HCT116 (cell line): Measurements from ENCODE around the gene ITPK1. TPM values are rescaled to one million over a fixed set of nuclear protein-coding genes. Genes with fewer than 3 reads are reported as not detected.

Experiments used
- ATAC-seq: fragments of 200-7000 bp; cut with Tn5 transposase; 2 replicates; pipeline ENCODE4 v1.9.1; 2020; ENCODE audit warnings: mild to moderate bottlenecking, moderate library complexity
- BruUV-seq: library from RNA; stranded (reverse); fragments of 400-500 nt; replicated peaks from 2 replicates; lab custom pipeline; 2021; lab: Mats Ljungman, UMichigan
- CTCF ChIA-PET: fragments of 300-600 bp; sonication (Branson Sonifier 250); formaldehyde crosslinking; loops from one replicate; lab custom pipeline; 2021; ENCODE audit warnings: antibody characterized with exemption; lab: Charles Lee
- POLR2A ChIA-PET: fragments of 300-600, 350-600 bp; sonication (Branson Sonifier 250); formaldehyde crosslinking; loops from one replicate; lab custom pipeline; 2021; ENCODE audit warnings: antibody characterized with exemption; lab: Charles Lee
- RAD21 ChIA-PET, 2 experiments: fragments of 300-600 bp; sonication (Branson Sonifier 250); formaldehyde crosslinking; loops; one replicate each; lab custom pipeline; 2023; ENCODE audit warnings: low total read pairs in 2 of 2; ENCODE audit not compliant: uncharacterized antibody in 2 of 2, unreplicated experiment in 2 of 2, low non-redundant PET in 1 of 2; lab: Charles Lee
- DNase-seq: peaks from one replicate; pipeline ENCODE4 v3.0.0-alpha.2; 2010; ENCODE audit warnings: low read depth, low spot score
- H2AFZ ChIP-seq: fragments of 200-600 bp; shearing (Covaris generic), sonication (generic); 2 replicates; pipeline ENCODE4 v1.6.1; 2017; ENCODE audit warnings: low read depth, mixed run types, mixed read lengths, antibody characterized with exemption, low read length; ENCODE audit not compliant: poor library complexity, severe bottlenecking
- H3K27ac ChIP-seq: 2 replicates; pipeline ENCODE4 v1.5.1; 2012; ENCODE audit warnings: low read depth, low read length
- H3K27me3 ChIP-seq: fragments of 200-600 bp; sonication (generic); 2 replicates; pipeline ENCODE4 v1.6.1; 2016; ENCODE audit warnings: mixed run types, low read length, mixed read lengths; ENCODE audit not compliant: insufficient read depth
- H3K36me3 ChIP-seq, 2 experiments: fragments of 200-500 bp in 1 of 2; fragments of 200-600 bp in 1 of 2; sonication (Bioruptor generic) in 1 of 2; sonication (generic) in 1 of 2; 2 replicates each; pipeline versions ENCODE4 v1.5.1 to v1.6.1; 2014 to 2016; ENCODE audit warnings: low read length in 2 of 2, inconsistent platforms in 1 of 2, mixed read lengths in 1 of 2, mixed run types in 1 of 2; ENCODE audit not compliant: insufficient read depth in 2 of 2, control insufficient read depth in 1 of 2
- H3K4me1 ChIP-seq, 2 experiments: fragments of 200-600 bp in 1 of 2; sonication (generic) in 1 of 2; 2 replicates each; pipeline versions ENCODE4 v1.5.1 to v1.6.1; 2012 to 2017; ENCODE audit warnings: low read length in 2 of 2, inconsistent platforms in 1 of 2, mild to moderate bottlenecking in 1 of 2, mixed read lengths in 1 of 2, mixed run types in 1 of 2, moderate library complexity in 1 of 2; ENCODE audit not compliant: insufficient read depth in 2 of 2, control insufficient read depth in 1 of 2
- H3K4me2 ChIP-seq: fragments of 200-600 bp; sonication (generic); 2 replicates; pipeline ENCODE4 v1.6.1; 2017; ENCODE audit warnings: mixed run types, low read length, mixed read lengths
- H3K4me3 ChIP-seq, 2 experiments: fragments of 200-600 bp in 1 of 2; sonication (generic) in 1 of 2; replicated peaks in 1 of 2; 2 replicates each; pipeline ENCODE4 v1.5.1; 2011 to 2016; ENCODE audit warnings: low read length in 2 of 2, control low read depth in 1 of 2, low read depth in 1 of 2, mild to moderate bottlenecking in 1 of 2, mixed read lengths in 1 of 2, mixed run types in 1 of 2
- H3K79me2 ChIP-seq: fragments of 200-600 bp; sonication (generic); 2 replicates; pipeline ENCODE4 v1.6.1; 2017; ENCODE audit warnings: mild to moderate bottlenecking, mixed run types, low read length, moderate library complexity, mixed read lengths; ENCODE audit not compliant: insufficient read depth
- H3K9ac ChIP-seq: fragments of 200-600 bp; sonication (generic); 2 replicates; pipeline ENCODE4 v1.6.1; 2016; ENCODE audit warnings: low read length, mixed read lengths
- H3K9me2 ChIP-seq: fragments of 200-600 bp; sonication (generic), shearing (Covaris generic); 2 replicates; pipeline ENCODE4 v1.6.1; 2017; ENCODE audit warnings: mixed run types, mild to moderate bottlenecking, moderate library complexity; ENCODE audit not compliant: insufficient read depth
- H3K9me3 ChIP-seq, 2 experiments: fragments of 200-500 bp in 1 of 2; fragments of 200-600 bp in 1 of 2; sonication (Bioruptor generic) in 1 of 2; sonication (generic) in 1 of 2; 2 replicates each; pipeline ENCODE4 v1.6.1; 2014 to 2017; ENCODE audit warnings: low read length in 2 of 2, mixed read lengths in 2 of 2, inconsistent platforms in 1 of 2, low read depth in 1 of 2, mild to moderate bottlenecking in 1 of 2, mixed run types in 1 of 2, moderate library complexity in 1 of 2; ENCODE audit not compliant: control insufficient read depth in 1 of 2, insufficient read depth in 1 of 2
- H4K20me1 ChIP-seq: fragments of 200-600 bp; sonication (generic), shearing (Covaris generic); 2 replicates; pipeline ENCODE4 v1.6.1; 2017; ENCODE audit warnings: mixed run types, mild to moderate bottlenecking, moderate library complexity; ENCODE audit not compliant: insufficient read depth
- EGR1 ChIP-seq: IDR thresholded peaks from 2 replicates; pipeline ENCODE4 v1.6.1; 2012; ENCODE audit warnings: low read depth
- ELF1 ChIP-seq: IDR thresholded peaks from 2 replicates; pipeline ENCODE4 v1.6.1; 2012; ENCODE audit warnings: low read depth, borderline replicate concordance
- EZH2 ChIP-seq: fragments of 200-600 bp; sonication (generic); IDR thresholded peaks from 2 replicates; pipeline ENCODE4 v1.6.1; 2017; ENCODE audit warnings: antibody characterized with exemption, mixed run types
- EZH2phosphoT487 ChIP-seq: fragments of 200-600 bp; IDR thresholded peaks from 2 replicates; pipeline ENCODE4 v1.6.1; 2018; ENCODE audit warnings: antibody characterized with exemption, borderline replicate concordance
- FOSL1 ChIP-seq: IDR thresholded peaks from 2 replicates; pipeline ENCODE4 v1.6.1; 2012; ENCODE audit warnings: low read depth
- JUND ChIP-seq: IDR thresholded peaks from 2 replicates; pipeline ENCODE4 v1.6.1; 2012
- POLR2A ChIP-seq: IDR thresholded peaks from 2 replicates; pipeline ENCODE4 v1.7.0; 2011; ENCODE audit warnings: borderline replicate concordance; ENCODE audit not compliant: insufficient read depth, insufficient read length; ENCODE audit errors: extremely low read depth
- POLR2AphosphoS5 ChIP-seq: IDR thresholded peaks from 2 replicates; pipeline ENCODE4 v1.6.1; 2011; ENCODE audit warnings: mild to moderate bottlenecking, low read depth, low read length, moderate library complexity
- RAD21 ChIP-seq: IDR thresholded peaks from 2 replicates; pipeline ENCODE4 v1.6.1; 2012; ENCODE audit warnings: low read depth, mild to moderate bottlenecking
- SIN3A ChIP-seq: IDR thresholded peaks from 2 replicates; pipeline ENCODE4 v1.6.1; 2012; ENCODE audit warnings: low read depth
- SP1 ChIP-seq: IDR thresholded peaks from 2 replicates; pipeline ENCODE4 v1.6.1; 2012; ENCODE audit warnings: low read depth
- SRF ChIP-seq: IDR thresholded peaks from 2 replicates; pipeline ENCODE4 v1.6.1; 2012; ENCODE audit warnings: low read depth
- TCF7L2 ChIP-seq: IDR thresholded peaks from 2 replicates; pipeline ENCODE4 v1.7.0; 2011; ENCODE audit warnings: borderline replicate concordance, inconsistent platforms; ENCODE audit not compliant: insufficient read depth, insufficient read length; ENCODE audit errors: extremely low read depth
- ZNF274 ChIP-seq: fragments of 200-500 bp; sonication (Bioruptor generic); IDR thresholded peaks from 2 replicates; pipeline ENCODE4 v1.6.1; 2014; ENCODE audit warnings: mild to moderate bottlenecking, low read depth, low read length, inconsistent platforms
- intact Hi-C: fragments of 100-400 bp; cut with micrococcal nuclease; formaldehyde crosslinking; loops from 2 replicates; pipeline ENCODE4 v1.10.0; 2022
- total RNA-seq: library from RNA; stranded (reverse); gene quantifications from one replicate; pipeline ENCODE4 v1.2.1, GENCODE V29; 2021; ENCODE audit not compliant: unreplicated experiment
- TF ChIP-seq, protein P1 (sequence below): IDR thresholded peaks from 2 replicates; pipeline ENCODE4 v1.6.1; 2012
- TF ChIP-seq, protein P2 (sequence below), 3 experiments: fragments of 200-600 bp in 1 of 3; sonication (generic) in 1 of 3; IDR thresholded peaks in 2 of 3; conservative IDR thresholded peaks in 1 of 3; 2 replicates each; pipeline ENCODE4 v1.5.1; 2012 to 2017; ENCODE audit warnings: low read depth in 2 of 3, low read length in 2 of 3, antibody characterized with exemption in 1 of 3, borderline replicate concordance in 1 of 3, control low read depth in 1 of 3, mild to moderate bottlenecking in 1 of 3, mixed read lengths in 1 of 3, mixed run types in 1 of 3, moderate library complexity in 1 of 3; ENCODE audit not compliant: insufficient read depth in 1 of 3
- TF ChIP-seq, protein P3 (sequence below): IDR thresholded peaks from 2 replicates; pipeline ENCODE4 v1.6.1; 2012; ENCODE audit warnings: low read depth

ITPK1 gene
- total RNA-seq, 1 experiment from 2014 or later = 70.2 TPM

DNA sequence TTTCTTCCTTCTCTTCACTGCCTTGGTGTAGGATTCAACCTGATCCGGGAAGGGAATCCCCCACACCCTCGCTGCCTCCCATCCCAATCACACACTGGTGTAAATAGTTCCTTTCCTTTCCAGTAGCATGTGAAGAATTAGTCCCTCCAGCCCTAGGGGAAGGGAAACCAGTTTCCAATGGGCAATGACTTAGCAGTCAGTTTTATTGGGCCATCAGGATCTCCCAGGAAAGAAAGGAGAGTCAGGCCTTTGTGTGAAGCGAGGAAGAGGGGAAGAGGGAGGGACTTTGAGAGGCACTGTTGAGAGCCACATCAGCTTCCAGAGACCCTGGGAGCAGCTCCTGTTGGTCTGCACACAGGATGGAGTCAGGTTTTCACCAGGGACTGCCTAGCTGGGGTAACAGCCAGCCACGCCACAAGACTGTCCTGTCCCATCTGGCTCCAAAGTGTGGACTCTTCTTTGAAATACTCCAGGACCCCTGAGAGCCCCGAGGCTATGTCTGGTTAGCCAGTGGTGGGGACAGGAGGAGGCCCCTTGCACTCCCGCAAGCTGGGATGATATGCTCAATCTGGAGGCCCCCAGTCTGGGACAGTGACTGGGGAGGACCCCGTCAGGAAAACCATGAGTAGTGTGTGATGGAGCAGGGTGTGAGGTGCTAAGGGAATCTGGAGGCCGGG, 41.1 kb upstream of the ITPK1 start:
- CTCF ChIA-PET = interaction anchor here (0.7 to 1.0 kb wide), 2 partner anchors 24 to 980 kb away, joined by 3 read pairs; no protein-coding TSS in a partner anchor
- ATAC-seq (no peak), DNase-seq (no peak)
- no TSS peak for BruUV-seq
- Histone ChIP-seq H2AFZ (no peak overlapping the region), H3K27me3 (no peaks in the 10 kb centered on the region), H3K4me2 (no peak overlapping the region), H3K9me2 (no peaks in the 10 kb centered on the region), H3K9ac (no peak overlapping the region), H3K27ac (no peak overlapping the region), H3K4me1 (peaks cover 0 to 8% of the 10 kb centered on the region in 2 experiments; a peak in 2 of 4 replicates), H3K9me3 (no peaks in the 10 kb centered on the region), H4K20me1 (no peaks in the 10 kb centered on the region), H3K4me3 (no peak overlapping the region), H3K36me3 (no peaks in the 10 kb centered on the region), H3K79me2 (no peaks in the 10 kb centered on the region)
- intact Hi-C loops = no loop called here
- POLR2A ChIA-PET = no interaction called here
- RAD21 ChIA-PET = no interaction called here
- TF ChIP-seq SRF (no peak), TCF7L2 (no peak), POLR2A (no peak), RAD21 (no peak), ZNF274 (no peak), SP1 (no peak), FOSL1 (no peak), ELF1 (no peak), SIN3A (no peak), JUND (no peak), EZH2phosphoT487 (no peak), EZH2 (no peak), POLR2AphosphoS5 (no peak), EGR1 (no peak)
- TF ChIP-seq, protein P1, sequence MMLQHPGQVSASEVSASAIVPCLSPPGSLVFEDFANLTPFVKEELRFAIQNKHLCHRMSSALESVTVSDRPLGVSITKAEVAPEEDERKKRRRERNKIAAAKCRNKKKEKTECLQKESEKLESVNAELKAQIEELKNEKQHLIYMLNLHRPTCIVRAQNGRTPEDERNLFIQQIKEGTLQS = no peak
- TF ChIP-seq, protein P2, sequence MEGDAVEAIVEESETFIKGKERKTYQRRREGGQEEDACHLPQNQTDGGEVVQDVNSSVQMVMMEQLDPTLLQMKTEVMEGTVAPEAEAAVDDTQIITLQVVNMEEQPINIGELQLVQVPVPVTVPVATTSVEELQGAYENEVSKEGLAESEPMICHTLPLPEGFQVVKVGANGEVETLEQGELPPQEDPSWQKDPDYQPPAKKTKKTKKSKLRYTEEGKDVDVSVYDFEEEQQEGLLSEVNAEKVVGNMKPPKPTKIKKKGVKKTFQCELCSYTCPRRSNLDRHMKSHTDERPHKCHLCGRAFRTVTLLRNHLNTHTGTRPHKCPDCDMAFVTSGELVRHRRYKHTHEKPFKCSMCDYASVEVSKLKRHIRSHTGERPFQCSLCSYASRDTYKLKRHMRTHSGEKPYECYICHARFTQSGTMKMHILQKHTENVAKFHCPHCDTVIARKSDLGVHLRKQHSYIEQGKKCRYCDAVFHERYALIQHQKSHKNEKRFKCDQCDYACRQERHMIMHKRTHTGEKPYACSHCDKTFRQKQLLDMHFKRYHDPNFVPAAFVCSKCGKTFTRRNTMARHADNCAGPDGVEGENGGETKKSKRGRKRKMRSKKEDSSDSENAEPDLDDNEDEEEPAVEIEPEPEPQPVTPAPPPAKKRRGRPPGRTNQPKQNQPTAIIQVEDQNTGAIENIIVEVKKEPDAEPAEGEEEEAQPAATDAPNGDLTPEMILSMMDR (IDR thresholded peaks at IDR 0.05 in 2 of 3, conservative IDR thresholded peaks at IDR 0.05 in 1 of 3; ENCODE audit: borderline replicate concordance in 1 of 3, insufficient read depth in 1 of 3, low read depth in 2 of 3, low read length in 2 of 3) = no peak
- TF ChIP-seq, protein P3, sequence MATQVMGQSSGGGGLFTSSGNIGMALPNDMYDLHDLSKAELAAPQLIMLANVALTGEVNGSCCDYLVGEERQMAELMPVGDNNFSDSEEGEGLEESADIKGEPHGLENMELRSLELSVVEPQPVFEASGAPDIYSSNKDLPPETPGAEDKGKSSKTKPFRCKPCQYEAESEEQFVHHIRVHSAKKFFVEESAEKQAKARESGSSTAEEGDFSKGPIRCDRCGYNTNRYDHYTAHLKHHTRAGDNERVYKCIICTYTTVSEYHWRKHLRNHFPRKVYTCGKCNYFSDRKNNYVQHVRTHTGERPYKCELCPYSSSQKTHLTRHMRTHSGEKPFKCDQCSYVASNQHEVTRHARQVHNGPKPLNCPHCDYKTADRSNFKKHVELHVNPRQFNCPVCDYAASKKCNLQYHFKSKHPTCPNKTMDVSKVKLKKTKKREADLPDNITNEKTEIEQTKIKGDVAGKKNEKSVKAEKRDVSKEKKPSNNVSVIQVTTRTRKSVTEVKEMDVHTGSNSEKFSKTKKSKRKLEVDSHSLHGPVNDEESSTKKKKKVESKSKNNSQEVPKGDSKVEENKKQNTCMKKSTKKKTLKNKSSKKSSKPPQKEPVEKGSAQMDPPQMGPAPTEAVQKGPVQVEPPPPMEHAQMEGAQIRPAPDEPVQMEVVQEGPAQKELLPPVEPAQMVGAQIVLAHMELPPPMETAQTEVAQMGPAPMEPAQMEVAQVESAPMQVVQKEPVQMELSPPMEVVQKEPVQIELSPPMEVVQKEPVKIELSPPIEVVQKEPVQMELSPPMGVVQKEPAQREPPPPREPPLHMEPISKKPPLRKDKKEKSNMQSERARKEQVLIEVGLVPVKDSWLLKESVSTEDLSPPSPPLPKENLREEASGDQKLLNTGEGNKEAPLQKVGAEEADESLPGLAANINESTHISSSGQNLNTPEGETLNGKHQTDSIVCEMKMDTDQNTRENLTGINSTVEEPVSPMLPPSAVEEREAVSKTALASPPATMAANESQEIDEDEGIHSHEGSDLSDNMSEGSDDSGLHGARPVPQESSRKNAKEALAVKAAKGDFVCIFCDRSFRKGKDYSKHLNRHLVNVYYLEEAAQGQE = no peak
